DOHH2 (cell line): ENCODE measurements around the gene JARID2.

Experiments
- H3F3A ChIP-seq: fragments of 200-600 bp; sonication (generic), shearing (Covaris generic); 2 replicates; pipeline ENCODE4 v1.6.0; 2016; ENCODE audit warnings: antibody characterized with exemption, mild to moderate bottlenecking; ENCODE audit not compliant: control insufficient read depth, insufficient read depth
- H3K27ac ChIP-seq: fragments of 200-600 bp; sonication (generic); 2 replicates; pipeline ENCODE4 v1.5.1; 2014; ENCODE audit warnings: low read depth, mild to moderate bottlenecking, low read length, moderate library complexity
- H3K27me3 ChIP-seq: fragments of 200-600 bp; sonication (generic); 2 replicates; pipeline ENCODE4 v1.6.1; 2014; ENCODE audit warnings: mild to moderate bottlenecking, low read length, mixed read lengths; ENCODE audit not compliant: control insufficient read depth
- H3K36me3 ChIP-seq: fragments of 200-600 bp; sonication (generic); 2 replicates; pipeline ENCODE4 v1.6.1; 2014; ENCODE audit warnings: mild to moderate bottlenecking, low read length, moderate library complexity, mixed read lengths; ENCODE audit not compliant: control insufficient read depth
- H3K4me1 ChIP-seq: fragments of 200-600 bp; sonication (generic); 2 replicates; pipeline ENCODE4 v1.6.1; 2014; ENCODE audit warnings: mild to moderate bottlenecking, low read length, mixed read lengths; ENCODE audit not compliant: control insufficient read depth
- H3K4me2 ChIP-seq: fragments of 200-600 bp; sonication (generic); 2 replicates; pipeline ENCODE4 v1.6.0; 2014; ENCODE audit warnings: mild to moderate bottlenecking, low read length, moderate library complexity
- H3K4me3 ChIP-seq: fragments of 200-600 bp; sonication (generic); 2 replicates; pipeline ENCODE4 v1.5.1; 2014; ENCODE audit warnings: mild to moderate bottlenecking, low read length, mixed read lengths
- H3K79me2 ChIP-seq: fragments of 200-600 bp; sonication (generic); 2 replicates; pipeline ENCODE4 v1.6.1; 2014; ENCODE audit warnings: mild to moderate bottlenecking, low read length, mixed read lengths; ENCODE audit not compliant: control insufficient read depth
- H3K9me2 ChIP-seq: fragments of 200-600 bp; sonication (generic); replicated peaks from 2 replicates; pipeline ENCODE4 v1.6.1; 2014; ENCODE audit warnings: mild to moderate bottlenecking, low read length, mixed read lengths; ENCODE audit not compliant: control insufficient read depth
- H3K9me3 ChIP-seq: fragments of 200-600 bp; sonication (generic); 2 replicates; pipeline ENCODE4 v1.6.1; 2014; ENCODE audit warnings: antibody characterized with exemption, low read length, mixed read lengths; ENCODE audit not compliant: control insufficient read depth, insufficient read depth
- H4K20me1 ChIP-seq: fragments of 200-600 bp; sonication (generic); 2 replicates; pipeline ENCODE4 v1.6.0; 2014; ENCODE audit warnings: low read depth, mild to moderate bottlenecking, antibody characterized with exemption, low read length, moderate library complexity; ENCODE audit not compliant: control insufficient read depth, insufficient read depth
- CTCF ChIP-seq: fragments of 200-600 bp; sonication (generic); IDR thresholded peaks from one replicate; pipeline ENCODE4 v1.5.1; 2014; ENCODE audit warnings: antibody characterized with exemption, mild to moderate bottlenecking, low read depth, low read length; ENCODE audit not compliant: poor library complexity, severe bottlenecking
- EZH2phosphoT487 ChIP-seq: fragments of 200-600 bp; sonication (generic); IDR thresholded peaks from 2 replicates; pipeline ENCODE4 v1.6.1; 2017; ENCODE audit warnings: borderline replicate concordance, mild to moderate bottlenecking, antibody characterized with exemption, low read length, moderate library complexity, mixed read lengths

Gene JARID2

GRCh38 chr6:15510536-15511247 lies 264.8 kb downstream of the JARID2 start:
- Histone ChIP-seq H3K9me2 (no peaks in the 10 kb centered on the region), H3F3A (no peaks in the 10 kb centered on the region), H3K79me2 (no peaks in the 10 kb centered on the region), H4K20me1 (no peaks in the 10 kb centered on the region), H3K4me2 (no peak overlapping the region), H3K27me3 (no peaks in the 10 kb centered on the region), H3K27ac (no peak overlapping the region), H3K9me3 (no peaks in the 10 kb centered on the region), H3K4me1 (0 out of 2 replicates have a peak, but pooled peaks cover 3% of the 10 kb centered on the region), H3K4me3 (no peak overlapping the region), H3K36me3 (no peaks in the 10 kb centered on the region)
- TF ChIP-seq EZH2phosphoT487 (no peak), CTCF (no peak)

- Histone ChIP-seq H3K9me3 (no peaks in the 10 kb centered on the region), H3F3A (no peaks in the 10 kb centered on the region), H4K20me1 (no peaks in the 10 kb centered on the region), H3K27me3 (no peaks in the 10 kb centered on the region), H3K9me2 (no peaks in the 10 kb centered on the region), H3K79me2 (no peaks in the 10 kb centered on the region), H3K36me3 (no peaks in the 10 kb centered on the region), H3K4me1 (0 out of 2 replicates have a peak, but pooled peaks cover 3% of the 10 kb centered on the region), H3K4me3 (no peak overlapping the region), H3K4me2 (no peak overlapping the region), H3K27ac (no peak overlapping the region)
- TF ChIP-seq CTCF, result no peak
- TF ChIP-seq EZH2phosphoT487, result no peak
Observed at GRCh38 chr6:15511248-15512125, 265.6 kb downstream of the JARID2 start.

- no peaks in the 10 kb centered on the region for H3K9me2 ChIP-seq
- H3K79me2 ChIP-seq, result no peaks in the 10 kb centered on the region
- no peaks in the 10 kb centered on the region for H4K20me1 ChIP-seq
- H3K27ac ChIP-seq, result no peak overlapping the region
- H3F3A ChIP-seq, result no peaks in the 10 kb centered on the region
- TF ChIP-seq CTCF (peak; percentile 40), EZH2phosphoT487 (no peak)
- 0 out of 2 replicates have a peak, but pooled peaks cover 3% of the 10 kb centered on the region for H3K4me1 ChIP-seq
- H3K9me3 ChIP-seq, result no peaks in the 10 kb centered on the region
- H3K4me2 ChIP-seq, result no peak overlapping the region
- H3K27me3 ChIP-seq, result no peaks in the 10 kb centered on the region
- no peaks in the 10 kb centered on the region for H3K36me3 ChIP-seq
- H3K4me3 ChIP-seq, result no peak overlapping the region
Observed at GRCh38 chr6:15512126-15512525, 266.3 kb downstream of the JARID2 start.
